Activated gamma-delta T cell (primary cell): ENCODE results near the gene ZSCAN5A.
"Not testable (repeated sequence)": the region's sequence is repeated elsewhere in the genome, so short reads cannot be mapped to it uniquely, and the experiment has no call there.

Source experiments
- DNase-seq: peaks from one replicate; lab custom pipeline; 2025; lab: John Stamatoyannopoulos, UW
- total RNA-seq, 2 donors: gene quantifications; one replicate each; lab custom pipeline; 2026; lab: John Stamatoyannopoulos, UW

The ZSCAN5A gene, protein sequence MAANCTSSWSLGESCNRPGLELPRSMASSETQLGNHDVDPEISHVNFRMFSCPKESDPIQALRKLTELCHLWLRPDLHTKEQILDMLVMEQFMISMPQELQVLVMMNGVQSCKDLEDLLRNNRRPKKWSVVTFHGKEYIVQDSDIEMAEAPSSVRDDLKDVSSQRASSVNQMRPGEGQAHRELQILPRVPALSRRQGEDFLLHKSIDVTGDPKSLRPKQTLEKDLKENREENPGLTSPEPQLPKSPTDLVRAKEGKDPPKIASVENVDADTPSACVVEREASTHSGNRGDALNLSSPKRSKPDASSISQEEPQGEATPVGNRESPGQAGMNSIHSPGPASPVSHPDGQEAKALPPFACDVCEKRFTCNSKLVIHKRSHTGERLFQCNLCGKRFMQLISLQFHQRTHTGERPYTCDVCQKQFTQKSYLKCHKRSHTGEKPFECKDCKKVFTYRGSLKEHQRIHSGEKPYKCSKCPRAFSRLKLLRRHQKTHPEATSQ
- total RNA-seq: 5.8 to 9.6 reads per million in 2 donors

DNA sequence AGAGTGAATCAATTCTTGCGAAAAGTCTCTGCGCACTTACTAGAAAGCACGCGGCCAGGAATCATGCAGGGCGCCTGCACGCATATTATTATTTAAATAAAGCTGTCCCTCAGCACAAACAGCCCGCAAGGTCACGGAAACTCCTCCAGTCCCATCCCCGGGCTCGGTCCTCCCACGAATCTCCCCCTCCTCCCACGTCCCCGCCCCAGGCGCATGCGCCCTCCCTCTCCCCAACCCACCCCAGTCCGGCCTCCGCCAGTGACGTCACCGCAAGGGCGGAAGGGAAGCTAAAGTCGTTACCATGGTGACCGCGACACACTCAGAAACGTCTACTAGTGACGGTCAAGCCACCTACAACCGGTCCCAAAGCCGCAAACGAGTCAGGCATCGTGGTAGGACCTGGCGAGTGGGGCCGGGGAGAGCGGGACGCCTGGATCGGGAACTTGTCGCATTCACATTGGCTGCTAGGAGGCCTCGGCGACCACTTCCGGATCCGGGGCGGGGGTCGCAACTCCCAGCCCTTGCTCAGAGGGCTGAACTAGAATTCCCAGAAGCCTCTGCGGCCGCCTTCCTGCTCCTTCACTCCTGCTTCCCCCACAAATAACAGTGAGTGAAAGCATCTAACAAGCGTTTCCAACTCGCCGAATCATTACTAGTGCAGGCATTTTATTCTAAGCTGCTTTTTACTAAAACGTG lies at the start of gene ZSCAN5A:
TSS of gene ZSCAN5A (minus strand) at position 459 of the 696 bp plus-strand sequence. CDS start 89,793 bp downstream, outside the sequence.
- peak; percentile 95 for DNase-seq

DNA sequence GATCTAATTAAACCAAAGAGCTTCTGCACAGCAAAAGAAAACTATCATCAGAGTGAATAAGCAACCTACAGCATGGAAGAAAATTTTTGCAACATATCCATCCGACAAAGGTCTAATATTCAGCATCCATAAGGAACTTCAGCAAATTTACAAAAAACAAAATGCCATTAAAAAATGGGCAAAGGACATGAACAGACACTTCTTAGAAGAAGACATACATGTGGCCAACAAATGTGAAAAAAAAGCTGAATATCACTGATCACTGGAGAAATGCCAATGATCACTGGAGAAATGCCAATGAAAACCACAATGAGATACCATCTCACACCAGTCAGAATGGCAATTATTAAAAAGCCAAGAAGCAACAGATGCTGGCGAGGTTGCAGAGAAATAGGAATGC lies 46.2 kb upstream of the ZSCAN5A start:
- no peak for DNase-seq

DNA sequence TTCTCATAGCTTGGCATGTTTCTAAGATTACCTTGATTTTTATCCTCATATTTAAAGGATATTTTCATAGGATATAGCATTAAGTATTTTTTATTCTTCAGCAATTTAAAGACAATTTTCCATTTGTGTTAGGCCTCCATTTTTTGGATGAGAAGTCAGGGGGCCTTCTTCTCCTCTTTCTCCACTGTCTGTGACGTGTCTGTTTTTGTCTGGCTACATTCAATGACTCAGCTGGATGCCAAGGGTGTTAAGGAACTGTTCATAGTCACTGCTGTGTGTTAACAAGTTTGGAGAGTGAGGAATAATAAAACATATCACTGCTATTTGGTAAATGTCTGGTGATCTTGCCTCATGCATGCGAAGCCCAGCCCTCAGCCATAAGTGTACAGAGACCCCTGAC lies 42.3 kb upstream of the ZSCAN5A start:
- DNase-seq: no peak

DNA sequence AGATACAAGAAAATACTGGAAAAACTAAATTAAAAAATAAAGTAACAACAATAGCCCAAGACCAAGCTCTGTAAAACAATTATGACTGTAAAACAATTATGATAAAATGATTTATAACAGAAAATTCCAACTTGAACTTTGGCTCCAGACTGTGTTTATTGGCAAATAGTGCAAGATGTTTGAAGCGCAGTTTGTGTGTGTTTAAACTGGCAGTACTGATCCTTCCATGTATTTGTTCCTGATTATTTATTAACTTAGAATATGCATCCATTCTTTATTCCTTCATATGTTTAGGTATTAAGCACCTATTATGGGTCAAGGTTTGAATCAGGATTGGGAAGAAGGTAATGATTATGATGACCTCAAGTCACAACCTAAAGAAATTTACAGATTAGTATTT lies 40.9 kb upstream of the ZSCAN5A start:
- DNase-seq: no peak

DNA sequence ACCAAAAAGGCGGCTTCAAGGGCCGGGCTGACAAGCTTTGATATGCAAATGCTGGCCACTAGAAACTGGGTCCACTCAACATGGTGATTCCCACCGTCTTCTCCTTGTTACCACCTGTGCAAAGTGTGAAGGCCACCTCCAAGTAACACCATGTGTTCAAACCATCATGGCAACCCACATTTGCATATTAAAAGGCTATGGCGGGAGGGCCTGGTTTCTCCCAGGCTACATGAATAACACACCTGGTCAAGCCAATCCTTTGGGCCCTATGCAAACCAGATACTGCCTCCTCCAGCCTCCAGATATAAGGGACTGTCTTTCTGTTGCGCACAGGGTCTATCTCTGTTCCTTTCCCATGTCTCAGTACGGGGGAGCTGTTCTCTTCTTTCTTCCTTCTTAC lies 36.6 kb upstream of the ZSCAN5A start:
- DNase-seq: no peak

DNA sequence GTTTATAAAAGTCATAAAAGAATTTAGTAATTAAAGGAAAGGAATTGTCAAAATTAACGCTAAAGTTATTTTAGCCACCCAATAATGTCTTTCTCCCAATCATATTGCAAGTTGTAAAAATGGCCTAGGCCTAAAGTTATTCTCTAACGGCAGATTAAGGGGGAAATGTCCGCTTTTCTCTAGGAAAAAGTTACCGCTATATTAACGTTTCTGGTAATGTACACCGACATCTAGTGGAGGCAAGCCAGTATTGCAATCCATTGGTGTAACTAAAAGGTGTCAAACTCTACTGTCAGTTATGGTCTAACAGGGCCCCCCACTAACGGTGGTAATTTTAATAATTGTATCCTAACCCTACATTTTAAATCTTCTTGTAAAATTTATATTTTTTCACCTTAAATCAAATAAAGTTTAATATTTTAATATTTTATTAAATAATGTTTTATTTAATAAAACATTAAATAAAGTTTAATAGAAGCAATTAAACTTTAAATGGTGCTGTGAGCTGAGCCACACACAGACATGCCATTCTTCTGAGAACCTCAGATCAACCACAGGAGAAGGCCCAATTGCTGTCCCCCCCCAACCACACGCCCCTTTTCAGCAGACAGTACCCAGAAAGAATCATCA lies 35.9 kb upstream of the ZSCAN5A start:
- no peak for DNase-seq

DNA sequence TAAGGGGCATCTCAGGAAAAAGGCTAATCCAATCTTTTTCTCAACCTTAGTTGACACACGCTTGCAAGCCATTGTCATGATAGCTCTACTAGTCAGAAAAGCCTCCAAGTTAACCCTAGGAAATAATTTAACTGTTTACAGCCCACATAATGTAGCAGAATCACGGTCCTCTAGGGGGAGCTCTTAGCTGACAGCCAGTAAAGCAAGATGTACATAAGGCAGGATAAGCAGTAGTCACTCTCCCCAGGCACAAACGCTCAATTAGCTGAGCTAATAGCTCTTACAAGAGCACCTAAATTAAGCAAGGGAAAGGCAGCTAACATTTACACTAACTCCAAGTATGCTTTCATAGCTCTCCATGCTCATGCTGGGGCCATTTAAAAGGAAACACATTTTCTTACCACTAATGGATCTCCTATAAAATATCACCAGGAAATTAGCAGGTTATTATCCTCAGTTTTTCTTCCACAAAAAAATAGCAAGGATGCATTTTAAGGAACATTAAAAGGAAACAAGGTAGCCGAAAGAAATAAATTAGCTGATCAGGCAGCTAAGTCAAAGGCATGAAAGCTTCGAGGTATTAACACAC lies 33.7 kb upstream of the ZSCAN5A start:
- no peak for DNase-seq

DNA sequence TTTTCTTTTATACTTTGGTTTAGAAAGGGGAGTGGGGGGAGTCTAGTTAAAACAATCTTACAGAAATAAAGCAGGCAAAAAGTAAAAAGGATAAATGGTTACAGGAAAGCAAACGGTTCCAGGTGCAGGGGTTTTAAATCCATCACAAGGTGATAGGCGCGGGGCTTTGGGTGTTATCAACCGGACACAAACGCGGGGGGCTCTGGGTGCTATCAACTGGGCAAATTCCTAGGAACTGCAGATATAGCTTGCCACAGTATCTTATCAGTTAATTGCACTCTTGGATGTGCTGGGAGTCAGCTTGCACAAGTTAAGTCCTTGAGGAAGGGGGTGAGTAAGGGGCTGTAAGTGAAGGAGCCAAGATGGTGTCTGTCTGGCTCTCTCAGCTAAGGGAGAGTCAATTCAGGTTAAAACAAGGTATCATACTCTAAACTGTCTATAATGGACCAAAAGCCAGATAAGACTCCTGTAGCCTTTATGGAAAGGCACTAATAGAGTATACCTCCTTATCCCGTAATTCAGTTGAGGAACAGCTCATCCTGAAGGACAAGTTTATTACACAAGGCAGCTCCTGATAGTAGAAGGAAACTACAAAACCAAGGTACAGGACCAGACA lies 32.6 kb upstream of the ZSCAN5A start:
- no peak for DNase-seq

DNA sequence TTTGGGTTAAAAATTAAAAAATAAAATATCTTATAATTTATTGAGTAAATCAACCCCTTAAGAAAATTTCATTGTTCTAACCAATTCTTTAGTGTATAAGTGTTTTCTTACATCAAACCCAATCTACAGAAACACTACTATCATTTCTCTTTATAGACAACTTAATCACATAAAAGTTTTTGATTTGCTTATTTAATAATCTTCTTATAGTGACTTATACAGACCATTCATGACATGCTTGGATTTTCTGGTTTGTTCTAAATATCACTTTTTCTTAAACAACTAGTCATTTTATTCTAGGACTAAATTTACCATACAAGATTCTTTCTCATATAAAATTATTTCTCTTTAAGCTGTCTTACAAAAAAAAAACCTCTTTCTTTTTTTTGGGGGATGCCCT lies 27.3 kb upstream of the ZSCAN5A start:
- no peak for DNase-seq

DNA sequence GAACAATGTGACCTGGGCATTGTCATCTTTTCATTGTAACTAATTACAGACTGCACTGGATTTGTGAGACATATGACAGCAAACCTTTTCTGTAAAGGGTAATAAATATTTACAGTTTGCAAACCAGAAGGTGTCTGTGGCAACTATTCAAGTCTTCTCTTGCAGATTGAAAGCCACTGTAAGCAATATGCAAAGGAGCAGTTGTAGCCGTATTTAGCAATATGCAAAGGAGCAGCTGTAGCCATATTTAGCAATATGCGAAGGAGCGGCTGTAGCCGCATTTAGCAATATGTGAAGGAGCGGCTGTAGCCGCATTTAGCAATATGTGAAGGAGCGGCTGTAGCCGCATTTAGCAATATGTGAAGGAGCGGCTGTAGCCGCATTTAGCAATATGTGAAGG lies 24.4 kb upstream of the ZSCAN5A start:
- not testable (repeated sequence) for DNase-seq

DNA sequence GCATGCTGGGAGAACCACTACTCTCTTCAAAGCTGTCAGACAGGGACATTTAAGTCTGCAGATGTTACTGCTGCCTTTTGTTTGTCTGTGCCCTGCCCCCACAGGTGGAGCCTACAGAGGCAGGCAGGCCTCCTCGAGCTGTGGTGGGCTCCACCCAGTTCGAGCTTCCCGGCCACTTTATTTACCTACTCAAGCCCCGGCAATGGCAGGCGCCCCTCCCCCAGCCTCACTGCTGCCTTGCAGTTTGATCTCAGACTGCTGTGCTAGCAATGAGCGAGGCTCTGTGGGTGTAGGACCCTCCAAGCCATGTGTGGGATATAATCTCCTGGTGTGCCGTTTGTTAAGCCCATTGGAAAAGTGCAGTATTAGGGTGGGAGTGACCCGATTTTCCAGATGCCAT lies 22.4 kb upstream of the ZSCAN5A start:
- not testable (repeated sequence) for DNase-seq

DNA sequence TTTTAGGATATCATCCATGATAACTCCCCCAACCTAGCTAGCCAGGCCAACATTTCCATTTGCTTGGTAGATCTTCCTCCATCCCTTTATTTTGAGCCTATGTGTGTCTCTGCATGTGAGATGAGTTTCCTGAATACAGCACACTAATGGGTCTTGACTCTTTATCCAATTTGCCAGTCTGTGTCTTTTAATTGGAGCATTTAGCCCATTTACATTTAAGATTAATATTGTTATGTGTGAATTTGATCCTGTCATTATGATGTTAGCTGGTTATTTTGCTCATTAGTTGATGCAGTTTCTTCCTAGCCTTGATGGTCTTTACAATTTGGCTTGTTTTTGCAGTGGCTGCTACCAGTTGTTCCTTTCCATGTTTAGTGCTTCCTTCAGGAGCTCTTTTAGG lies 20.7 kb upstream of the ZSCAN5A start:
- DNase-seq: not testable (repeated sequence)

DNA sequence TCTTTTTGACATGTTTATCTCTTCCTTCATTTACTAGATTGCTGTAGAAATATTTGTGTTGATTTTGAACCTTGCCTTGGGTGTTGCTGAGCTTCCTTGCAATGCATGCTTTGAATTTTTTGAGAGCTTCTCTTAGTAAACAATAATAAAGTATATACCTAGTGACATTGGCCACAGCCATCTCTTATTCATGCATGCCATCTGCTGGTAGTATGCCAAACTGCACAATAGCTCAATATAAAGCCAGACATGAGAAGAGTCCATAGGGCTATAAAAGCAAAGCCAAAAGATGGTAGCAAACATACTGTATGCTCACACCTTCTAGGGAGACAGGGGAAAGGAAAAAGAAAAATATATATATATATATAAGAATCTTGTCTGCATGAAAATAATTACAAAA lies 18.9 kb upstream of the ZSCAN5A start:
- DNase-seq: no peak

DNA sequence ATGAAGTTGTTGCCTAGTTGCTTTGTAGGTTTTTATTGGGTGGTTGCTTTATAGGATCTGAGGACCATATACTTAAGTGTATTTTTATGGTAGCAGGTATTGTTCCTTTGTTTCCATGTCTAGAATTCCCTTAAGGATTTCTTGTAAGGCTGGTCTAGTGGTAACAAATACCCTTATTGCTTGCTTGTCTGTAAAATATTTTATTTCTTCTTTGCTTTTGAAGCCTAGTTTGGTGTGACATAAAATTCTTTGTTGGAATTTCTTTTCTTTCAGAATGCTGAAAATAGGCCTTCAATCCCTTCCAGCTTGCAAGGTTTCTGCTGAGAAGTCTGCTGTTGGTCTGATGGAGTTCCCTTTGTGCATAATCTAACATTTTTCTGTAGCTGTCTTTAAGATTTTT lies 18.1 kb upstream of the ZSCAN5A start:
- no peak for DNase-seq

DNA sequence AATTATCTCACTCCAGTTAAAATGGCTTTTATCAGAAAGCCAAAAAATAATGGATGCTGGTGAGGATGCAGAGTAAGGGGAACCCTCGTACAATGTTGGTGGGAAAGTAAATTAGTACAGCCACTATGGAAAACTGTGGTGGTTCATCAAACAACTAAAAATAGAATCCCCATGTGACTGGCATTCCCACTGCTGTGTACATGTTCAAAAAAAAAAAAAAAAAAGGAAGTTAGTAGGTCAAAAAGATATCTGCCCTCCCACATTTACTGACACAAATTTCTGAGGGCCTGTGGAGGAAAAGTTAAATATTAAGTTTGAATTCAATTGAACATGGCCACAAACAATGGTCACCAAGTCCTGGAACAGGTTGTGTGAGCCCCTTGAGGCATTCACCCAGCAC lies 9.8 kb upstream of the ZSCAN5A start:
- no peak for DNase-seq

DNA sequence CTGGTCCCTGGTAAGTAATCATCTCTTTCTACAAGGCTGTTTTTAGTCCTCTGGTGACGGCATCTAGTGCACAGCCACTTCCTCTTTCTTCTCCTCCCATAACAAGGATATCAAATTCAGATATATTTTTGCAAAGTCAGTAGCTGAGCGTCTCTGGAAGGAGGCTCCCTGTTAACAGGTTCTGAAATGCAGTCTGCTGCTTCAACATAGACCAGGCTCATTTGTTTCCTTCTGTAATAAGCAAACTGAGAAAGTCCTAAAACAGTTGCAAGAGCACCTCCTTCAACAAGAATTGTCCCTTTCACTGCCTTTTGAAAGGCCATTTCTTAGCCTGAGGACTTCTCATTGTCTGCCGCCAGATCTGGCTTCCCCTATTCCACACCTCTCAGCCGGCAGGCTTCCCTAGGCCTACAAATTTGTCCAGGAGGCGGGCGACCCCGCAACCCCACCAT lies 7.4 kb upstream of the ZSCAN5A start:
- no peak for DNase-seq

DNA sequence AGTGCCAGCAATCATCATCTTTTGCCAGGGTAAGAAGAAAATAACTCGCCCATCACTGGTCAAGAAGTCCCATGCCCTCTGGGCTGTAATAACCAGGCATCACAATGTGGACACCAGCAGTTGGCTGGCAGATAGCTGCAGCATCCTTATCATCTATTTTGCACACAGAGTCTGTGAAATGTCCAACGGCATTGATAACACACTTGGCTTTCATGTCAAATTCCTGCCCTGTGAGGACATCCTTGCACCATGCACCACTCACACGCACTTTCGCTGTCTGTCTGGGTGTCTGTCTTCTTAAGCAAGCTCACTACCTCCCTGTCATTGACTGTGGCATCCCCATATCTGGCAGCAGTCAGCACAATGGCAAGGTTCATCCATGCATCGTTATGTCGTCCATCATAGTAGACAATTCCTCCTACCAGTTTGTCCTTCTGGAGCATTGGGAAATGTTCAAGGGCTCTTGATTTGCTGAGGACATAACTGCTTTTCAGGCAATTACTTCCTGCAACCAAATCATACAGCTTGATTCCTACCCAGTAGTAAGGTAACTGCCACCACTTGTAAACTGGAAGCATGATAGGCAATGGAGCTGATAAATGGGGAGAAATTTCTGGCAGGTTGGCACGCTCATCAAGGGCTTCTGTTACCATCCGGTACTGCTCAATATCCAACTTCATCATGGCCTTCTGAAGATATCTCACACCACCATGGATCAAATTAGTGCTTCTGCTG lies 6.8 kb upstream of the ZSCAN5A start:
- no peak for DNase-seq

DNA sequence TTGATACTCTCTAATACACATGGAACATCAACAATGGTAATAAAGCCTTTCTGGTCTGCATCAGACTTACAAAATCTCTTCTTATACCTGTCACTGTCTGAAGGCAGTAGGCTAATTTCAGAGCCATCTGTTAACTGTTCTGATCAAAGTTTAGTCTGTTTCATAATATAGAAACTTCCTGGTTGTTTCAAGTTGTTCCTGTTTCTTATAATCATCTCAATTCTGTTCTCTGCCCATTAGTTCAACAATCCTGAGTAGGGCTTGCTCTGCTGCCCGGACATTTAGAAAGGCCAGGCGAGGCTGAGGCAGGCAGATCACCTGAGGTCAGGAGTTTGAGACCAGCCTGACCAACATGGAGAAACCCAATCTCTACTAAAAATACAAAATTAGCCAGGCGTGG lies 5.4 kb upstream of the ZSCAN5A start:
- DNase-seq: no peak

DNA sequence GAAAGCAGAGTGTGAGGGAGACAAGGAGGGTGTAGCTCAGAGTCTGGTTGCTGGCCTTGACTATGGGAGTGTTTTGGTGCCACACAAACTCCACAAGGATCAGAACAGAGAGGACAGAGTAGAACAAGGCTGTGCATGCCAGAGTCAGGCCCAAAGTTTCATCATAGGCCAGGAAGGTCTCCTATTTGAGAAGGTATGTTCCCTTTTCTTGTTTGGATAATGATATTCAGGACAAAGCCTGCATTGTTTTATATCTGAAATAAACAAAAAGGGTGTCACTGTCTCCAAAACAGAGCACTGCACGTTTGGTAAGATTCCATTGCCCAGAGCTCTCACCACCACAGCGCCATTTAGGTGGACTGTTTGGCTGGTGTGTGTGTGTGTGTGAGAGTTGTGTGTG lies 3.1 kb upstream of the ZSCAN5A start:
- DNase-seq: no peak

DNA sequence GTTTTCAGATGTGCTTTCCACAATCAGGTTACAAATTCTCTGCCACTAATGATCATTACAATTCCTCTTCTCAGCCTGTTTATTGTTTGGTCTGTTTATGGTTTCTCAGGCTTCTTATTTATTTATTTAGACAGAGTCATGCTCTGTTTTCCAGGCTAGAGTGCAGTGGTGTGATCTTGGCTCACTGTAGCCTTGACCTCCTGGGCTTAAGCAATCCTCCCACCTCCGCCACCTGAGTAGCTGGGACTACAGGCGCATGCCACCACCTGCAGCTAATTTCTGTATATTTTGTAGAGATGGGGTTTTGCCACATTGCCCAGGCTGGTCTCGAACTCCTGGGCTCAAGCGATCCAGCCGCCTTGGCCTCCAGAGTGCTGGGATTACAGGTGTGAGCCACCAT lies 2.1 kb upstream of the ZSCAN5A start:
- no peak for DNase-seq
